ENCODE results near the gene PODN.

PODN gene

GRCh38 chr1:53061859-53062707 lies at the start of gene PODN:
PODN (plus strand) TSS chr1:53062213; CDS start chr1:53069856, 7,643 bp downstream.
- DNase-seq (ENCODE audit: low read depth), result no peak

GRCh38 chr1:53014791-53015507 lies 47.1 kb upstream of the PODN start:
- DNase-seq (ENCODE audit: low read depth), result peak; percentile 62

- DNase-seq (ENCODE audit: low read depth), result no peak
Measured at GRCh38 chr1:53015508-53015860, 46.5 kb upstream of the PODN start.

GRCh38 chr1:53016705-53017104 lies 45.3 kb upstream of the PODN start:
- DNase-seq (ENCODE audit: low read depth), result no peak

- no peak for DNase-seq (ENCODE audit: low read depth)
Measured at GRCh38 chr1:53020588-53020987, 41.4 kb upstream of the PODN start.

GRCh38 chr1:53022179-53022578 lies 39.8 kb upstream of the PODN start:
- DNase-seq (ENCODE audit: low read depth), result no peak

GRCh38 chr1:53023546-53023945 lies 38.5 kb upstream of the PODN start:
- DNase-seq (ENCODE audit: low read depth), result no peak

GRCh38 chr1:53024117-53024516 lies 37.9 kb upstream of the PODN start:
- DNase-seq (ENCODE audit: low read depth), result no peak

GRCh38 chr1:53025034-53025768 lies 36.8 kb upstream of the PODN start:
- DNase-seq (ENCODE audit: low read depth), result no peak

- no peak for DNase-seq (ENCODE audit: low read depth)
Measured at GRCh38 chr1:53025769-53026112, 36.3 kb upstream of the PODN start.

GRCh38 chr1:53026254-53026653 lies 35.8 kb upstream of the PODN start:
- no peak for DNase-seq (ENCODE audit: low read depth)

- no peak for DNase-seq (ENCODE audit: low read depth)
Measured at GRCh38 chr1:53031732-53032131, 30.3 kb upstream of the PODN start.

- no peak for DNase-seq (ENCODE audit: low read depth)
Measured at GRCh38 chr1:53037159-53037558, 24.9 kb upstream of the PODN start.

- no peak for DNase-seq (ENCODE audit: low read depth)
Measured at GRCh38 chr1:53038566-53038965, 23.4 kb upstream of the PODN start.

- no peak for DNase-seq (ENCODE audit: low read depth)
Measured at GRCh38 chr1:53043271-53043670, 18.7 kb upstream of the PODN start.

GRCh38 chr1:53044926-53045325 lies 17.1 kb upstream of the PODN start:
- DNase-seq (ENCODE audit: low read depth), result no peak

- DNase-seq (ENCODE audit: low read depth), result no peak
Measured at GRCh38 chr1:53046930-53047329, 15.1 kb upstream of the PODN start.

GRCh38 chr1:53047737-53048736 lies 14.0 kb upstream of the PODN start:
- no peak for DNase-seq (ENCODE audit: low read depth)

GRCh38 chr1:53048960-53049573 lies 12.9 kb upstream of the PODN start:
- no peak for DNase-seq (ENCODE audit: low read depth)

- DNase-seq (ENCODE audit: low read depth), result no peak
Measured at GRCh38 chr1:53049574-53049967, 12.4 kb upstream of the PODN start.

GRCh38 chr1:53050310-53050709 lies 11.7 kb upstream of the PODN start:
- DNase-seq (ENCODE audit: low read depth), result no peak
